ENCODE measurements around the gene RBFA.

RBFA gene

GRCh38 chr18:80034852-80035406 lies 695 bp downstream of the RBFA start:
- Histone ChIP-seq H3K9ac (peak overlapping the region; percentile 83), H3K4me2 (peak overlapping the region; percentile 87), H3K79me2 (ENCODE audit: insufficient read depth, low read depth) (peaks cover 22% of the 10 kb centered on the region), H2AFZ (ENCODE audit: low read depth) (peak overlapping the region; percentile 89), H3K4me1 (ENCODE audit: low read depth, poor library complexity, severe bottlenecking) (peaks cover 9% of the 10 kb centered on the region), H3K27me3 (ENCODE audit: insufficient read depth, low read depth) (no peaks in the 10 kb centered on the region), H4K20me1 (ENCODE audit: insufficient read depth) (no peaks in the 10 kb centered on the region), H3K4me3 (IDR thresholded peaks at IDR 0.05; ENCODE audit: insufficient read depth, low read depth, low read length) (no peak overlapping the region), H3K27ac (peak overlapping the region; percentile 75), H3K36me3 (ENCODE audit: insufficient read depth) (peaks cover 6% of the 10 kb centered on the region; the same call in 1 of the 2 replicates)
- TF ChIP-seq CTCF (conservative IDR thresholded peaks at IDR 0.05; ENCODE audit: low read depth, low read length): peak; percentile 38; the same call in 1 of the 2 replicates

- Histone ChIP-seq H3K4me3 (IDR thresholded peaks at IDR 0.05; ENCODE audit: insufficient read depth, low read depth, low read length) (no peak overlapping the region), H3K4me2 (peak overlapping the region; percentile 87; the same call in 1 of the 2 replicates), H3K27me3 (ENCODE audit: insufficient read depth, low read depth) (no peaks in the 10 kb centered on the region), H3K4me1 (ENCODE audit: low read depth, poor library complexity, severe bottlenecking) (peaks cover 9% of the 10 kb centered on the region), H4K20me1 (ENCODE audit: insufficient read depth) (no peaks in the 10 kb centered on the region), H3K27ac (no peak overlapping the region), H2AFZ (ENCODE audit: low read depth) (no peak overlapping the region), H3K36me3 (ENCODE audit: insufficient read depth) (peaks cover 7% of the 10 kb centered on the region; the same call in 1 of the 2 replicates), H3K79me2 (ENCODE audit: insufficient read depth, low read depth) (peaks cover 22% of the 10 kb centered on the region), H3K9ac (no peak overlapping the region)
- no peak for TF ChIP-seq CTCF (conservative IDR thresholded peaks at IDR 0.05; ENCODE audit: low read depth, low read length)
Measured at GRCh38 chr18:80035997-80036396, 1.8 kb downstream of the RBFA start.

GRCh38 chr18:80037300-80037699 lies 3.1 kb downstream of the RBFA start:
- H4K20me1 ChIP-seq (ENCODE audit: insufficient read depth): no peaks in the 10 kb centered on the region
- H3K4me3 ChIP-seq (IDR thresholded peaks at IDR 0.05; ENCODE audit: insufficient read depth, low read depth, low read length): no peak overlapping the region
- no peak overlapping the region for H3K9ac ChIP-seq
- no peak overlapping the region for H3K27ac ChIP-seq
- H3K79me2 ChIP-seq (ENCODE audit: insufficient read depth, low read depth): peaks cover 22% of the 10 kb centered on the region
- H3K4me1 ChIP-seq (ENCODE audit: low read depth, poor library complexity, severe bottlenecking): peaks cover 9% of the 10 kb centered on the region
- no peak overlapping the region for H3K4me2 ChIP-seq
- H3K27me3 ChIP-seq (ENCODE audit: insufficient read depth, low read depth): no peaks in the 10 kb centered on the region
- peaks cover 9% of the 10 kb centered on the region; the same call in 1 of the 2 replicates for H3K36me3 ChIP-seq (ENCODE audit: insufficient read depth)
- TF ChIP-seq CTCF (conservative IDR thresholded peaks at IDR 0.05; ENCODE audit: low read depth, low read length): no peak
- H2AFZ ChIP-seq (ENCODE audit: low read depth): no peak overlapping the region

GRCh38 chr18:80037869-80038630 lies 3.8 kb downstream of the RBFA start:
- no peak overlapping the region for H3K9ac ChIP-seq
- no peak for TF ChIP-seq CTCF (conservative IDR thresholded peaks at IDR 0.05; ENCODE audit: low read depth, low read length)

More at GRCh38 chr18:80037869-80038630, 3.8 kb downstream of the RBFA start:
- Histone ChIP-seq H3K4me3 (IDR thresholded peaks at IDR 0.05; ENCODE audit: insufficient read depth, low read depth, low read length) (no peak overlapping the region), H4K20me1 (ENCODE audit: insufficient read depth) (no peaks in the 10 kb centered on the region), H3K36me3 (ENCODE audit: insufficient read depth) (peaks cover 9% of the 10 kb centered on the region; the same call in 1 of the 2 replicates), H3K27me3 (ENCODE audit: insufficient read depth, low read depth) (no peaks in the 10 kb centered on the region), H3K4me2 (no peak overlapping the region), H3K79me2 (ENCODE audit: insufficient read depth, low read depth) (peaks cover 22% of the 10 kb centered on the region), H3K4me1 (ENCODE audit: low read depth, poor library complexity, severe bottlenecking) (peaks cover 9% of the 10 kb centered on the region), H3K27ac (no peak overlapping the region), H2AFZ (ENCODE audit: low read depth) (no peak overlapping the region)
